Stimulated activated CD8-positive, alpha-beta memory T cell treated with anti-CD3 and anti-CD28 coated beads, Interleukin-7, amount 100 ng/mL, for 48 hours (primary cell): ENCODE measurements around the gene SYT13.

Experiments used
- DNase-seq, 2 donors: peaks; one replicate each; pipeline ENCODE4 v3.0.0-alpha.2; 2020; ENCODE audit warnings: low read depth in 1 of 2; ENCODE audit errors: extremely low read depth in 1 of 2

Gene SYT13

GRCh38 chr11:45275828-45276227 is 10.3 kb downstream of the SYT13 start:
- DNase-seq: no peak

DNA sequence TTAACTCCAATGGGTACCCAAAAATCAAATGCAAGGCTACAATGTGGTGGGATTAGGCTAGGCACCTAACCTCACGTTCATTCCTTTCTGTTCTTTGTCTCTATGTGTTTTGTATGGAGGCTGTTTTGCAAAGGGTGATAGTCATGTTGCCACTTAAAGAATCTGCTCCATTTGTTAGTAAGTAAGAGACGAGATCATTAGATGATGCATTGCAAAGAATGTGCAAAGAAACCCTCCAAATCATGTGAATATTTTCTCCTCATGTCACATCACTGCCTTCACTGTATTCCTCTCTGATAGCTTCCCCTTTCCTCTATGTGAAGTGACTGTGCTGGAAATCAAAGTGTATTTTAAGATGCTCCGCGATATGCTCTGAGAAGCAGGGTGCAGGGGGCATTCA is 11.9 kb downstream of the SYT13 start:
- DNase-seq: no peak

- no peak for DNase-seq
Measured at GRCh38 chr11:45273509-45273908, 12.6 kb downstream of the SYT13 start.

DNA sequence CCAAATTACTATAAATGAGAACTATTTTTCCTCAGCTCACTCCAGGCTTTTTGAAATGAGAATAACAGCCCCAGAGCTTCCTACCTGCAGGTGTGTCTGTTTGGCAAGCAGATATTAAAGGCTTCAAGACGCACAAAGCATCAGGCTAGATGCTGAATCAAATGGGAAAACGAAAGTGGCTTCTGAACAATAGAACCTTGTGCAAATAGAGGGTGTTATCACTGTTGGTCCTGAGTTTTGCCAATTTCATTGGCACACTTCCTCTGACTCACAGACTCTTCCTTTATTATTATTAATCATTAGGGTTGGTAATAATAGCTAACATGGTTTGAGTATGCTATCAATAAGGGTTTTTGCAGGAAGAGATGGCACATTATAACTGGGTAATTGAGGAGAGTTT is 13.4 kb downstream of the SYT13 start:
- DNase-seq: no peak

- DNase-seq: no peak
Measured at GRCh38 chr11:45270946-45271716, 15.0 kb downstream of the SYT13 start.

DNA sequence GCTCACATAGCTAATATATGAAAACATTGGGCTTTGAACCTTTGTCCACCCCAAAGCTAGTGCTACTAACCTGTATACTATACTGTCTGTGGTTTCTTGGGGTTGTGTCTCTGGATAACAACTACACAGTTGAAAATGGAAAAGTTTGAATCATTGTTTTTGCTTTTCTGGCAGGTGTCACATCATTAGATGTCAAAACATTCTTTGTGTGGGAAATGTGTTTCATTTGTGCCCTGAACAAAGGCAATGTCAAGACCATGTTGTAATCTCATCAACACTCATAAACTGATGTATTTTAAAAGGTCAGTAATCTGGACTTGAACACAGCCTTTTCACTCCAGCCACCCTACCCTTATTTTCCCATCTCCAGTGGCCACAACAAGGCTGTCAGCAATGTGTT is 16.5 kb downstream of the SYT13 start:
- no peak for DNase-seq

DNA sequence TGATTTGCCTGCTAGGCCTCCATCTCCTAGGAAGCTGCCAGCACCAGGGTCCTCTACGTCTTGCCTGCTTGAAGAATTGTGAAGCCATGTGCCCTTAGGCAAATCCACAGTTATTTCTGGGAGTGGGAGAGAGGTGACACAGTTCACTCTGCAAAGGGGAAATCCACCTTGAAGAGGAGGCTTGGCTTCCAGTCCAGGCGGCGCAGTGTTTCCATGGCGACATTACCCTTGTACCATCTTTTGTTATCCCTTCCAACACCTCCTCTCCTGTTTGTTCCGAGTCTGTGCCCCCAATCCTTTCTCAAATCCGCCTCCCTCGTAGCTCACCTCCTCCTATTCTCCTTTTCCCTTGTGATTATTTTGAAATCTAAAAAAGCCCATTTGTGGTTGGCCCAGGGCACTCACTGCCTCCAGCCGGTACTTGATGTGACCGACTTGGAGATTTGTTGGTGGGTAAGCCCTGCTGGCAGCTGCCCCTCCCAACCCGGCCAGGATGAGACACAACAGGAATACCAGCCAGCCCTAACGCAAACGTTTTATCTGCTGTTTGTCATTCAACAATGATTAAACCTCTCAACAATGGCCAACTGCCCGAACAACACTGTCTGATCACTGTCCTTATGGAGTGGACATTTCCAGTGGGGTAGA is 18.4 kb downstream of the SYT13 start:
- no peak for DNase-seq

GRCh38 chr11:45267052-45267451 is 19.1 kb downstream of the SYT13 start:
- peak in 1 of 2 donors; percentile 5 for DNase-seq

DNA sequence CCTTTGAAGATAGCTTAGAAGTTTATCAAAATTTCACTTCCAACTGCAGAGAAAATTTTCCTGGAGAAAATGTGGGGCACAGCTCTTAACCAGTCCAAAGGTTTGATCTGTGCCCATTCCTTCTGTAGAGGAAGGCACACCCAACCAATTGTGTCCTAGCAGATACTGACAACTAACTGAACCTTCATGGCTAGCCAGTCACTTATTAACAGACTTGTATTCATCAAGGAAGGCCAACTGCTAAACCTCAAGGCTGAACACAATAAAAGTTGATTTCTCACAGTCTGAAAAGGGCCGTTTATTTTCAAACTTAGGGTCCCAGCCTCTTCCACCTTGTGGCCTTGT is 19.5 kb downstream of the SYT13 start:
- no peak for DNase-seq

GRCh38 chr11:45265969-45266675 is 20.0 kb downstream of the SYT13 start:
- no peak for DNase-seq

DNA sequence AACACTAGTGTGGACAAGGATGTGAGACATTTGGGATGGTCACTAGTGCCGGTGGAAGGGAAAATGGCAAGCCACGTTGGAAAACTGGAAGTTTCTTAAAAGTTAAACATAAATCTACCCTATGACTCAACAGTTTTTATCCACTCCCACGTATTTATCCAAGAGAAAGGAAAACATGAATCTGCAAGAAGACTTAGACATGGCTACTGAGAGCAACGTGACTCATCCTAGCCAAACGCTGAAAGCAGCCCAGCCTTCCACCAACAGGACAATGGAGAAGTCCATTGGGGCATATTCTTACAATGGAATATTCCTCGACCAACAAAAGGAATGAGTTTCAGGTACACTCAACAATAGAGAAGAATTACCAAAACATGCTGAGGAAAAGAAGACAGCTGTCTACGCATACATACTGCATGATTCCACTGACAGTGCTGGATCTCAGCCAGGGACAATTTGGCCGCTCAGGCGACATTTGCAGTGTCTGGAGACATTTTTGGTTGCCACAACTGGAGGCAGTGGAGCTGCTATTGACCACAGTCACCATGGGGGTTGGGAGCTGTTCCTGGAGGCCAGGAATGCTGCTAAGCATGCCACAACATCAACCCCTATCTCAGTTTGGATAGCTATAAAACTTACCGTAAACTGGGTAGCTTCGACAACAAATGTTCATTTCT is 21.2 kb downstream of the SYT13 start:
- no peak for DNase-seq

- DNase-seq: no peak
Measured at GRCh38 chr11:45263773-45264172, 22.4 kb downstream of the SYT13 start.

GRCh38 chr11:45262900-45263299 is 23.2 kb downstream of the SYT13 start:
- no peak for DNase-seq

GRCh38 chr11:45260071-45260470 is 26.1 kb downstream of the SYT13 start:
- DNase-seq: no peak

DNA sequence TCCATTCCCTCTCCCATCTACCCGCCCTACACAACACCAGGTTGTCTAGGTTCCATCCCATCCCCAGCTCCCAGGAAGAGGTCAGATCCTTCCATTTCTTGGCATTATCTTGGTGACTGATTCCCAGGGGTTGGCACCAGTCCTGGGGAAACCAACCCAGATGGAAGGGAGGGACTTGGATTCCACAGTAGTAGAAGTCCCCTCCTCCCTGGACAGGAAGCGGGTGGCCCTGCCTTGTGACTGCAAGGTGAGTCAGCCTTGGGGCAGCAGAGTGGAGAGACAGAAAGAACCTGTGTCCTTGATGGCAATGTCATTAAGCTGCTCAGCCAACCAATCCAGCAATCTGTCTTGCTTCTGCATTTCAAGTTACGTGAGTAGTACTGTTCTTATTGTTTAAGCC is 26.5 kb downstream of the SYT13 start:
- no peak for DNase-seq

GRCh38 chr11:45258982-45259530 is 27.1 kb downstream of the SYT13 start:
- no peak for DNase-seq

DNA sequence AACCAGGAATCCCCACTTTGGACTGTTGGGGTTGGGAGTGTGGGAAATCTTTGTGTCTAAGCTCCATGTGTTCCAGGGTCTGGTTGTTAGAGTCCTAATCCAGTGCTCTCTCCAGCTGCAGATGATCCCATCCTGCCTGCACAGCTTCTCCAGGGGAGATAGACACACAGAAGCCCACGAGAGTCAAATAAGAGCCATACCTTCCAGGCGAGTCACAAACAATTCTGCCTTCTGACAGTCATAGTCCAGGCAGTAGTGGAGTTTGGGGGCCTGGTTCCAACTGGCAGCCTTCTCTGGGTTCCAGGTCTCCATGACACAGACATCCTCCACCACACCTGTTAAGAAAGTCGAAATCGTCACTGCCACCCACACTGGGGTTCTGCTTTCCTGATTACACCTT is 32.1 kb downstream of the SYT13 start:
- no peak for DNase-seq

DNA sequence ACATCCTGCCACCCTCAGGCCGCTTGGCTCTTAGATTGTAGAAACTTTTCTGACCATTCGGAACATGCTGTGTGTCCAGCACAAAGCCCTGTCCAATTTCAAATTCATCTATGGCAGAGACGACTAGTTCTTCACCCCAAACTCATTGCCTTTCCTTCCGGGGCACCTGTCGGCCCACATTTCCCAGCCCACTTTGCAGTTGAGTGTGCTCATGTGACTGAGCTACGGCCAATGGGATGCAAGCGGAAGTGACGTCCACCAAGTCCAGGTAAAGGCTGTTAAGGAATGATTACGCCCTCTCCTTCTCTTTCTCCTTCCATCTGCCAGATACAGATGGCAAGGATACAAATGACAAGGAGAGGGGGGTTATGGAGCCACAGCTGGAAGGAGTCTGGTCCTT is 32.5 kb downstream of the SYT13 start:
- no peak for DNase-seq

GRCh38 chr11:45252877-45253276 is 33.3 kb downstream of the SYT13 start:
- DNase-seq: no peak

GRCh38 chr11:45252134-45252856 is 33.8 kb downstream of the SYT13 start:
- no peak for DNase-seq
